ENCODE data around the gene UBALD2.

UBALD2 gene

DNA sequence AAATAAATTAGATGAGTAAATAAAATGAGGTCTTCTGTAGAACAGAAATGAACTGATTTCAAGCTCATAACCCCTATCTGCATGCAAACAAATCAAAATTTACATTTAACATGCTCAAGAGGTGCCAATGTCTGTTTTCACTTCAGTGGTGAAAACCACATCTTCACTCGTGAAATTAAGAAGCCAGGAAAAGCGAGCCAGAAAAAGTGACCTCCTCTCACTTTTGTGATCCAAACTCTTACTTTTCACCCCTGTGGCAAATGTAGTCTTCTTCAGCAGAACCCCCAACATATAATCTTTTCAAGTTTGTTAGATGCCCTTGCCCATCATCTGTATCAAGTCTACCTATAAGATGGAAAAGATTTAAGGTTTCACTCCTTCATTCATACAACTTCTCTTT is 52.4 kb downstream of the UBALD2 start:
- DNase-seq (ENCODE audit: low read depth) = no peak
- H3K4me3 ChIP-seq (ENCODE audit: low read length) = no peak overlapping the region
- TF ChIP-seq, protein P1, sequence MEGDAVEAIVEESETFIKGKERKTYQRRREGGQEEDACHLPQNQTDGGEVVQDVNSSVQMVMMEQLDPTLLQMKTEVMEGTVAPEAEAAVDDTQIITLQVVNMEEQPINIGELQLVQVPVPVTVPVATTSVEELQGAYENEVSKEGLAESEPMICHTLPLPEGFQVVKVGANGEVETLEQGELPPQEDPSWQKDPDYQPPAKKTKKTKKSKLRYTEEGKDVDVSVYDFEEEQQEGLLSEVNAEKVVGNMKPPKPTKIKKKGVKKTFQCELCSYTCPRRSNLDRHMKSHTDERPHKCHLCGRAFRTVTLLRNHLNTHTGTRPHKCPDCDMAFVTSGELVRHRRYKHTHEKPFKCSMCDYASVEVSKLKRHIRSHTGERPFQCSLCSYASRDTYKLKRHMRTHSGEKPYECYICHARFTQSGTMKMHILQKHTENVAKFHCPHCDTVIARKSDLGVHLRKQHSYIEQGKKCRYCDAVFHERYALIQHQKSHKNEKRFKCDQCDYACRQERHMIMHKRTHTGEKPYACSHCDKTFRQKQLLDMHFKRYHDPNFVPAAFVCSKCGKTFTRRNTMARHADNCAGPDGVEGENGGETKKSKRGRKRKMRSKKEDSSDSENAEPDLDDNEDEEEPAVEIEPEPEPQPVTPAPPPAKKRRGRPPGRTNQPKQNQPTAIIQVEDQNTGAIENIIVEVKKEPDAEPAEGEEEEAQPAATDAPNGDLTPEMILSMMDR (IDR thresholded peaks at IDR 0.05; ENCODE audit: insufficient read depth, low read depth, low read length, missing control alignments) = no peak

DNA sequence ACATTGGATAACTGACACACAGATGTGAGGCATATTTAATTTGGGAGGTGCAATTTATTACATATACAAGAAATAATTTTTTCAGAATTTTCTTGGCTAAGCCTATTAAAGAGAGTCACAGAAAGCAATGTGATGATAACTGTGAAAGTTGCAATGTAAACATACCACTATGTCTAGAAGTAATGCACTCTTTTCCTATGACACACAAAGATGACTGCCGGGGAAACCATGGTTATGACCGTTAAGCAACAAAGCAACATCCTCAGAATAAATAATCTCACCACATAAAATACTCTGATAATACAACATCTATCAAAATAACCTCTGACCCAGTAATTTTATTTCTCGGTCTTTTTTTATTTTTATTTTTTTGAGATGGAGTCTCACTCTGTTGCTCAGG is 53.4 kb downstream of the UBALD2 start:
- DNase-seq (ENCODE audit: low read depth) = no peak
- TF ChIP-seq, protein P1 (IDR thresholded peaks at IDR 0.05; ENCODE audit: insufficient read depth, low read depth, low read length, missing control alignments) = no peak
- H3K4me3 ChIP-seq (ENCODE audit: low read length) = no peak overlapping the region
